ENCODE results near the gene ADAMTSL5.
"Not testable (repeated sequence)": the region's sequence is repeated elsewhere in the genome, so short reads cannot be mapped to it uniquely, and the experiment has no call there.

The ADAMTSL5 gene

GRCh38 chr19:1529430-1529816, 16.6 kb upstream of the ADAMTSL5 start:
- DNase-seq, result no peak

- no peak for DNase-seq
Observed at GRCh38 chr19:1528596-1529429, 16.0 kb upstream of the ADAMTSL5 start.

GRCh38 chr19:1527650-1528309, 15.0 kb upstream of the ADAMTSL5 start:
- no peak for DNase-seq

GRCh38 chr19:1526979-1527649, 14.3 kb upstream of the ADAMTSL5 start:
- no peak for DNase-seq

GRCh38 chr19:1526066-1526778, 13.4 kb upstream of the ADAMTSL5 start:
- DNase-seq, result no peak

GRCh38 chr19:1525343-1525742, 12.5 kb upstream of the ADAMTSL5 start:
- no peak for DNase-seq

- no peak for DNase-seq
Observed at GRCh38 chr19:1524972-1525325, 12.1 kb upstream of the ADAMTSL5 start.

- no peak for DNase-seq
Observed at GRCh38 chr19:1524287-1524971, 11.6 kb upstream of the ADAMTSL5 start.

GRCh38 chr19:1523412-1524286, 10.8 kb upstream of the ADAMTSL5 start, which contains the start of gene PLK5:
TSS of gene PLK5 (plus strand) at chr19:1524077. CDS start at chr19:1526997, 2,920 bp downstream.
- no peak for DNase-seq

GRCh38 chr19:1522838-1523237, 10.0 kb upstream of the ADAMTSL5 start:
- no peak for DNase-seq

GRCh38 chr19:1522061-1522460, 9.2 kb upstream of the ADAMTSL5 start:
- DNase-seq, result no peak

- DNase-seq, result no peak
Observed at GRCh38 chr19:1521636-1522035, 8.8 kb upstream of the ADAMTSL5 start.

GRCh38 chr19:1520203-1520780, 7.5 kb upstream of the ADAMTSL5 start:
- DNase-seq, result no peak

GRCh38 chr19:1519802-1520201, 7.0 kb upstream of the ADAMTSL5 start:
- DNase-seq, result not testable (repeated sequence)

- DNase-seq, result no peak
Observed at GRCh38 chr19:1518471-1518870, 5.7 kb upstream of the ADAMTSL5 start.

GRCh38 chr19:1516395-1516753, 3.6 kb upstream of the ADAMTSL5 start:
- no peak for DNase-seq

GRCh38 chr19:1514986-1515721, 2.3 kb upstream of the ADAMTSL5 start:
- no peak for DNase-seq

- no peak for DNase-seq
Observed at GRCh38 chr19:1514295-1514661, 1.5 kb upstream of the ADAMTSL5 start.

- DNase-seq, result peak; percentile 60 to 70
Observed at GRCh38 chr19:1513499-1514294, 878 bp upstream of the ADAMTSL5 start.
